ENCODE measurements around the gene REXO5.

DNA sequence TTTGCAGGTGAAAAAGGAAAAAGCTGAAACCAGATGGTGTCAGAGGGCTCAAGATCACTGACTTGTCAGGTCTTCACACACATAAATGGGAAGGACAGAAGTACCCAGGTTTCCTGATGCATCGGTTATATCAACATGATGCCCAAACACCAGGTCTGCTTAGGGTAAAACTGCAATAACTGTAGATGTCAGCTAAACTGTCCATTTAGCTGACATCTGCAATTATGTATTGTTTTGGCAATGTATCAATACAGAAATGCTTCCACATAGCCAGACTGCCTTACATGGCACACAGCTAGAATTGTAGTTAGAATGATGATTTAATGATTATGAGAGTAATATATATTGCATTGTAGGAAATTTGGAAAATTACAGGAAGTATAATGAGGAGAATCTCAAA lies 37.5 kb upstream of the REXO5 start:
- TF ChIP-seq, protein P1, sequence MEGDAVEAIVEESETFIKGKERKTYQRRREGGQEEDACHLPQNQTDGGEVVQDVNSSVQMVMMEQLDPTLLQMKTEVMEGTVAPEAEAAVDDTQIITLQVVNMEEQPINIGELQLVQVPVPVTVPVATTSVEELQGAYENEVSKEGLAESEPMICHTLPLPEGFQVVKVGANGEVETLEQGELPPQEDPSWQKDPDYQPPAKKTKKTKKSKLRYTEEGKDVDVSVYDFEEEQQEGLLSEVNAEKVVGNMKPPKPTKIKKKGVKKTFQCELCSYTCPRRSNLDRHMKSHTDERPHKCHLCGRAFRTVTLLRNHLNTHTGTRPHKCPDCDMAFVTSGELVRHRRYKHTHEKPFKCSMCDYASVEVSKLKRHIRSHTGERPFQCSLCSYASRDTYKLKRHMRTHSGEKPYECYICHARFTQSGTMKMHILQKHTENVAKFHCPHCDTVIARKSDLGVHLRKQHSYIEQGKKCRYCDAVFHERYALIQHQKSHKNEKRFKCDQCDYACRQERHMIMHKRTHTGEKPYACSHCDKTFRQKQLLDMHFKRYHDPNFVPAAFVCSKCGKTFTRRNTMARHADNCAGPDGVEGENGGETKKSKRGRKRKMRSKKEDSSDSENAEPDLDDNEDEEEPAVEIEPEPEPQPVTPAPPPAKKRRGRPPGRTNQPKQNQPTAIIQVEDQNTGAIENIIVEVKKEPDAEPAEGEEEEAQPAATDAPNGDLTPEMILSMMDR (IDR thresholded peaks at IDR 0.05) = no peak
- TF ChIP-seq EZH2 (IDR thresholded peaks at IDR 0.05; ENCODE audit: borderline replicate concordance, insufficient read depth, low read depth, low read length, poor library complexity, severe bottlenecking) = no peak

Measured in B cell (primary cell).